RWPE2 (cell line): Measurements from ENCODE around the gene FDX1.

Experiments
- ATAC-seq: fragments of 200-7000 bp; cut with Tn5 transposase; 3 replicates; pipeline ENCODE4 v1.9.1; 2021; ENCODE audit warnings: low read depth
- DNase-seq: peaks from one replicate; pipeline ENCODE4 v3.0.0-alpha.2; 2020; ENCODE audit warnings: low spot score
- H3K27ac ChIP-seq: fragments of 450-650 bp; 2 replicates; pipeline ENCODE4 v1.5.1; 2017; ENCODE audit warnings: mild to moderate bottlenecking; ENCODE audit not compliant: poor library complexity, severe bottlenecking
- H3K27me3 ChIP-seq: fragments of 250-450 bp; sonication (Bioruptor Pico); 2 replicates; pipeline ENCODE4 v1.5.1; 2021; ENCODE audit warnings: mild to moderate bottlenecking, moderate library complexity; ENCODE audit not compliant: insufficient read depth, poor library complexity, severe bottlenecking
- H3K36me3 ChIP-seq: fragments of 250-450 bp; sonication (Bioruptor Pico); 2 replicates; pipeline ENCODE4 v1.5.1; 2020; ENCODE audit warnings: low read depth, mild to moderate bottlenecking, moderate library complexity
- H3K4me1 ChIP-seq: fragments of 250-450 bp; sonication (Bioruptor Pico); 2 replicates; pipeline ENCODE4 v1.5.1; 2021; ENCODE audit warnings: mild to moderate bottlenecking, moderate library complexity; ENCODE audit not compliant: insufficient read depth, poor library complexity, severe bottlenecking
- H3K4me3 ChIP-seq: fragments of 250-450 bp; sonication (Bioruptor Pico); 2 replicates; pipeline ENCODE4 v1.5.1; 2021; ENCODE audit warnings: mild to moderate bottlenecking, moderate library complexity; ENCODE audit not compliant: severe bottlenecking
- H3K9me3 ChIP-seq: fragments of 250-450 bp; sonication (Bioruptor Pico); 2 replicates; pipeline ENCODE4 v1.5.1; 2021; ENCODE audit warnings: mild to moderate bottlenecking, moderate library complexity; ENCODE audit not compliant: severe bottlenecking
- TF ChIP-seq, protein P1 (sequence below): fragments of 450-650 bp; IDR thresholded peaks from one replicate; pipeline ENCODE4 v1.5.1; 2017; ENCODE audit warnings: mild to moderate bottlenecking, moderate library complexity; ENCODE audit not compliant: poor library complexity, severe bottlenecking

FDX1 gene

GRCh38 chr11:110432713-110433392 lies 3.1 kb downstream of the FDX1 start:
- no peaks in the 10 kb centered on the region for H3K9me3 ChIP-seq
- H3K27ac ChIP-seq = no peak overlapping the region
- TF ChIP-seq, protein P1, sequence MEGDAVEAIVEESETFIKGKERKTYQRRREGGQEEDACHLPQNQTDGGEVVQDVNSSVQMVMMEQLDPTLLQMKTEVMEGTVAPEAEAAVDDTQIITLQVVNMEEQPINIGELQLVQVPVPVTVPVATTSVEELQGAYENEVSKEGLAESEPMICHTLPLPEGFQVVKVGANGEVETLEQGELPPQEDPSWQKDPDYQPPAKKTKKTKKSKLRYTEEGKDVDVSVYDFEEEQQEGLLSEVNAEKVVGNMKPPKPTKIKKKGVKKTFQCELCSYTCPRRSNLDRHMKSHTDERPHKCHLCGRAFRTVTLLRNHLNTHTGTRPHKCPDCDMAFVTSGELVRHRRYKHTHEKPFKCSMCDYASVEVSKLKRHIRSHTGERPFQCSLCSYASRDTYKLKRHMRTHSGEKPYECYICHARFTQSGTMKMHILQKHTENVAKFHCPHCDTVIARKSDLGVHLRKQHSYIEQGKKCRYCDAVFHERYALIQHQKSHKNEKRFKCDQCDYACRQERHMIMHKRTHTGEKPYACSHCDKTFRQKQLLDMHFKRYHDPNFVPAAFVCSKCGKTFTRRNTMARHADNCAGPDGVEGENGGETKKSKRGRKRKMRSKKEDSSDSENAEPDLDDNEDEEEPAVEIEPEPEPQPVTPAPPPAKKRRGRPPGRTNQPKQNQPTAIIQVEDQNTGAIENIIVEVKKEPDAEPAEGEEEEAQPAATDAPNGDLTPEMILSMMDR = no peak
- H3K4me3 ChIP-seq = no peak overlapping the region
- peaks cover 6% of the 10 kb centered on the region; the same call in 1 of the 2 replicates for H3K36me3 ChIP-seq
- H3K4me1 ChIP-seq = peaks cover 14% of the 10 kb centered on the region
- H3K27me3 ChIP-seq = no peaks in the 10 kb centered on the region
- DNase-seq (no peak), ATAC-seq (no peak)

- DNase-seq (no peak), ATAC-seq (no peak)
- Histone ChIP-seq H3K4me1 (peaks cover 14% of the 10 kb centered on the region), H3K4me3 (no peak overlapping the region), H3K27me3 (no peaks in the 10 kb centered on the region), H3K27ac (no peak overlapping the region), H3K36me3 (peaks cover 12% of the 10 kb centered on the region), H3K9me3 (no peaks in the 10 kb centered on the region)
- TF ChIP-seq, protein P1 = peak; percentile 87
Observed at GRCh38 chr11:110433393-110434333, 3.9 kb downstream of the FDX1 start.

DNA sequence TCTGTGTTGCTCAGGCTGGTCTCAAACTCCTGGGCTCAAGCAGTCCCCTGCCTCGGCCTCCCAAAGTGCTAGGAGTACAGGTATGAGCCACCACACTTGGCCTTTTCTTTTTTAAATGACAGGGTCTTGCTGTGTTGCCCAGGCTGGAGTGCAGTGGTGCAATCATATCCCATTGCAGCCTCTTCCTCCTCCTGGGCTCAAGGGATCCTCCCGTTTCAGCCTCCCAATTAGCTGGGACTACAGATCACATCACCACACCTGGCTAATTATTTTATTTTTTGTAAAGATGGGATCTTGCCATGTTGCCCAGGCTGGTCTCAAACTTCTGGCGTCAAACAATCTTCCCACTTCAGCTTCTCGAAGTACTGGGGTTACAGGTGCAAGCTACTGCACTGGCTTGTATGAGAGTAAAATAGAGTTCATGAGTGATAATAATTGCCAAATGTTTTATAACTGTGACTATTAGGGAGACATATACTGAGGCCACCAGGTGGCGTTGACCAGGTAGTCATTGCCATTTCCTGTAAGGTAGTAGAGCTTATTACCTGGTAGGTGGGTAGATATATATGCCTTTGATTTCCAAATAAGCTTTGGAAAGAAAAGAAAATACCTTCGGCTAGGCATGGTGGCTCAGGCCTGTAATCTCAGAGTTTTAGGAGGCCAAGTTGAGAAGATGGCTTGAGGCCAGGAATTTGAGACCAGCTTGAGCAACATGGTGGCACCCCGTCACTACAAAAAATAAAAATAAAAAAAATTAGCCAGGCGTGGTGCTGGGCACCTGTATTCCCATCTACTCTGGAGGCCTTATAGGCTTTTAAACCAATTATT lies 5.4 kb downstream of the FDX1 start:
- H3K4me1 ChIP-seq = peaks cover 14% of the 10 kb centered on the region
- H3K36me3 ChIP-seq = peaks cover 25% of the 10 kb centered on the region
- no peaks in the 10 kb centered on the region for H3K27me3 ChIP-seq
- TF ChIP-seq, protein P1 = peak; percentile 57
- H3K4me3 ChIP-seq = no peak overlapping the region
- no peak for DNase-seq
- peak; percentile 46; the same call in 2 of the 3 replicates for ATAC-seq
- H3K27ac ChIP-seq = no peak overlapping the region
- no peaks in the 10 kb centered on the region for H3K9me3 ChIP-seq

DNA sequence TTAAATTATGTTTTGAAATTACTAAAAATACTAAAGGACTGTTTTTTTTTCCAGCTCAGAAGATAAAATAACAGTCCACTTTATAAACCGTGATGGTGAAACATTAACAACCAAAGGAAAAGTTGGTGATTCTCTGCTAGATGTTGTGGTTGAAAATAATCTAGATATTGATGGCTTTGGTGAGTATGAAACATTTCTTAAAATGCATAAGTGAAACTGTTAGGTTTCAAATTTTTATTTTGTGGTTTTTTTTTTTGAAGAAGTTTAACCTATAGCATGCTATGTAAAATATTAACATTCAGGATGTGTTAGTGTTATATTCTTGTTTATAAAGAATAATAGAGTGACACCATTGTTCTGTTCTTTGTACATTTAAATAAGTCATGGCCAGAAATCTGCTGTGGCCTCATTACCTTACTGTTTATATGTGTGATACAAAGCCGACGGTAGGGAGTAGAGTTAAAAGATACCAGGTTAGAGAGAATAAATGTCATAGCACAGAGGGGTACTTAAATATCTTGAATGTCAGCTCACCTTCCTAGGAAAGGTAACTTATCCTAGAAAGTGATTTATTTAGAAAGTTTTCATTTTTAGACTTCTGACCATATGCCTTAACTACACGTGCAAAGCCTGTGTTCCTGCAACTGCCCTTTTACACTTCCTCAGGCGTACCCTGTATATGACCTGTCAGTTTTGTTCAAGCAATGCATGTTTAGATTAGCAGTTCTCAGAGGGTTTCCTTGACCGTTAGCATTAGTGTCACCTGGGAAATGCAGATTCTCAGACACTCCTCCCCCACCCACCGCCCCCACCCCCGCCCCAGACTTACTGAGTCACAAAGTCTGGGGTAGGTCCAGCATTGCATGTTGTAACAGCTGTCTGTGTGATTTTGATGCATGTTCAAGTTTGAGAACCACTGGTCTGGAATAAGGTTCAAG lies 6.3 kb downstream of the FDX1 start:
- TF ChIP-seq, protein P1 = peak; percentile 0
- ATAC-seq (no peak), DNase-seq (no peak)
- no peak overlapping the region for H3K4me3 ChIP-seq
- H3K9me3 ChIP-seq = no peaks in the 10 kb centered on the region
- no peaks in the 10 kb centered on the region for H3K27me3 ChIP-seq
- peaks cover 14% of the 10 kb centered on the region for H3K4me1 ChIP-seq
- H3K36me3 ChIP-seq = peaks cover 33% of the 10 kb centered on the region
- H3K27ac ChIP-seq = no peak overlapping the region
